Esophagus muscularis mucosa (tissue), 4 donors: ENCODE data around the gene ADAM29. TPM values are rescaled to one million over a fixed set of nuclear protein-coding genes. Genes with fewer than 3 reads are reported as not detected.
"Not testable (repeated sequence)": the region's sequence is repeated elsewhere in the genome, so short reads cannot be mapped to it uniquely, and the experiment has no call there.

Source experiments
- DNase-seq: peaks from one replicate; pipeline ENCODE4 v3.0.0-alpha.2; 2017; ENCODE audit errors: extremely low spot score
- H3K27ac ChIP-seq, 4 donors: fragments of 200-600 bp; sonication (generic); replicated peaks in 1 of 4; 1 replicate in 3 of 4; 2 replicates in 1 of 4; pipeline ENCODE4 v1.5.1; 2016 to 2019; ENCODE audit warnings: mild to moderate bottlenecking in 1 of 4
- H3K27me3 ChIP-seq, 4 donors: fragments of 200-600 bp; sonication (generic); one replicate each; pipeline versions ENCODE4 v1.5.1 to v1.6.0; 2016 to 2019
- H3K36me3 ChIP-seq, 4 donors: fragments of 200-600 bp; sonication (generic); one replicate each; pipeline ENCODE4 v1.5.1; 2016 to 2019
- H3K4me1 ChIP-seq, 4 donors: fragments of 200-600 bp; sonication (generic); one replicate each; pipeline ENCODE4 v1.5.1; 2016 to 2019
- H3K4me3 ChIP-seq, 4 donors: fragments of 200-600 bp; sonication (generic); 1 replicate in 2 of 4; 2 replicates in 2 of 4; pipeline ENCODE4 v1.5.1; 2016 to 2019; ENCODE audit warnings: mild to moderate bottlenecking in 4 of 4, moderate library complexity in 1 of 4
- H3K9me3 ChIP-seq, 4 donors: fragments of 200-600 bp; sonication (generic); 1 replicate in 3 of 4; 2 replicates in 1 of 4; pipeline ENCODE4 v1.5.1; 2016 to 2019
- CTCF ChIP-seq, 3 experiments: fragments of 200-600 bp in 2 of 3; fragments of 450-650 bp in 1 of 3; sonication (generic) in 2 of 3; IDR thresholded peaks; one replicate each; pipeline ENCODE4 v1.5.1; 2017 to 2019; ENCODE audit warnings: antibody characterized with exemption in 3 of 3, mild to moderate bottlenecking in 2 of 3, moderate library complexity in 1 of 3
- EP300 ChIP-seq: sonication (generic); formaldehyde crosslinking; IDR thresholded peaks from one replicate; pipeline ENCODE4 v1.6.1; 2017; ENCODE audit warnings: antibody characterized with exemption
- POLR2A ChIP-seq: fragments of 450-650 bp; IDR thresholded peaks from one replicate; pipeline ENCODE4 v1.6.1; 2017; ENCODE audit warnings: antibody characterized with exemption, moderate library complexity, mild to moderate bottlenecking, low read depth
- POLR2AphosphoS5 ChIP-seq, 2 donors: sonication (generic); formaldehyde crosslinking; IDR thresholded peaks; one replicate each; pipeline ENCODE4 v1.6.1; 2017; ENCODE audit warnings: antibody characterized with exemption in 2 of 2
- WGBS: methylation state at CpG from one replicate; pipeline ENCODE4 v1.1.5; 2018; 5-methylcytosine and 5-hydroxymethylcytosine counted together
- intact Hi-C: fragments of 100-400 bp; cut with DNase I; formaldehyde crosslinking; loops from one replicate; pipeline ENCODE4 v1.15.1; 2023
- total RNA-seq, 4 donors: library from RNA; depleted of rRNA; stranded (reverse); fragments of >200 nt; gene quantifications; one replicate each; pipeline versions ENCODE4 v1.1.0 to v1.2.1, GENCODE V29; 2016

Gene ADAM29
- total RNA-seq, 4 donors from 2014 or later: not detected

GRCh38 chr4:174973336-174973735, 55.2 kb downstream of the ADAM29 start:
- Histone ChIP-seq H3K36me3 (no peaks in the 10 kb centered on the region), H3K27ac (no peak overlapping the region), H3K4me3 (no peak overlapping the region), H3K4me1 (no peaks in the 10 kb centered on the region), H3K9me3 (no peaks in the 10 kb centered on the region), H3K27me3 (no peaks in the 10 kb centered on the region)
- intact Hi-C loops: no loop called here
- 81% methylated on average over 2 of the region's 2 CpGs for WGBS
- no peak for TF ChIP-seq CTCF (IDR thresholded peaks at IDR 0.05)
- no peak for TF ChIP-seq EP300
- TF ChIP-seq POLR2AphosphoS5 (IDR thresholded peaks at IDR 0.05): no peak
- TF ChIP-seq POLR2A: no peak
- DNase-seq: no peak

- H3K4me3 ChIP-seq: no peak overlapping the region
- TF ChIP-seq CTCF (IDR thresholded peaks at IDR 0.05) (no peak), EP300 (no peak), POLR2AphosphoS5 (IDR thresholded peaks at IDR 0.05) (no peak), POLR2A (no peak)
These were observed 65.1 kb downstream of the ADAM29 start for GRCh38 chr4:174983128-174983750.

GRCh38 chr4:174983870-174984269, 65.7 kb downstream of the ADAM29 start:
- intact Hi-C loops, H3K4me1 ChIP-seq: not testable (repeated sequence)

More at GRCh38 chr4:174983128-174983750, 65.1 kb downstream of the ADAM29 start:
- WGBS: 57% methylated on average over 6 of the region's 6 CpGs
- Histone ChIP-seq H3K27me3 (no peaks in the 10 kb centered on the region), H3K4me1 (no peaks in the 10 kb centered on the region), H3K27ac (no peak overlapping the region), H3K36me3 (no peaks in the 10 kb centered on the region), H3K9me3 (peaks cover 0 to 13% (median 8%) of the 10 kb centered on the region in 4 donors)
- DNase-seq: no peak
- intact Hi-C loops: no loop called here

GRCh38 chr4:174989791-174990190, 71.6 kb downstream of the ADAM29 start:
- intact Hi-C loops: no loop called here
- WGBS: 78% methylated on average over 8 of the region's 8 CpGs
- Histone ChIP-seq H3K27me3 (no peaks in the 10 kb centered on the region), H3K4me1 (no peaks in the 10 kb centered on the region), H3K4me3 (no peak overlapping the region), H3K9me3 (peaks cover 0 to 9% (median 6%) of the 10 kb centered on the region in 4 donors), H3K27ac (no peak overlapping the region), H3K36me3 (no peaks in the 10 kb centered on the region)
- no peak for DNase-seq
- TF ChIP-seq POLR2A (no peak), POLR2AphosphoS5 (IDR thresholded peaks at IDR 0.05) (no peak), EP300 (no peak), CTCF (IDR thresholded peaks at IDR 0.05) (no peak)

More at GRCh38 chr4:174983870-174984269, 65.7 kb downstream of the ADAM29 start:
- not testable (repeated sequence) for H3K27me3 ChIP-seq, H3K4me3 ChIP-seq, DNase-seq, H3K36me3 ChIP-seq, H3K27ac ChIP-seq
- H3K9me3 ChIP-seq: peaks cover 0 to 13% (median 8%) of the 10 kb centered on the region in 4 donors
- 88% methylated on average over 1 of the region's 5 CpGs for WGBS

GRCh38 chr4:174993916-174994315, 75.8 kb downstream of the ADAM29 start:
- no peak overlapping the region for H3K27ac ChIP-seq
- H3K36me3 ChIP-seq: no peaks in the 10 kb centered on the region
- WGBS: 83% methylated on average over 1 of the region's 1 CpG
- no peak overlapping the region for H3K4me3 ChIP-seq
- TF ChIP-seq POLR2A: no peak
- no peak for TF ChIP-seq EP300
- TF ChIP-seq CTCF (IDR thresholded peaks at IDR 0.05): no peak
- TF ChIP-seq POLR2AphosphoS5 (IDR thresholded peaks at IDR 0.05): no peak
- intact Hi-C loops: no loop called here
- no peaks in the 10 kb centered on the region for H3K9me3 ChIP-seq
- H3K27me3 ChIP-seq: no peaks in the 10 kb centered on the region
- no peak for DNase-seq
- H3K4me1 ChIP-seq: no peaks in the 10 kb centered on the region
